Urinary bladder (tissue), 4 donors: Measurements from ENCODE around the gene HOXC5. TPM values are rescaled to one million over a fixed set of nuclear protein-coding genes. Genes with fewer than 3 reads are reported as not detected.

Source experiments
- DNase-seq: peaks from one replicate; pipeline ENCODE4 v3.0.0-alpha.2; 2015; ENCODE audit errors: extremely low spot score
- H3K27ac ChIP-seq: one replicate; pipeline ENCODE4 v1.5.1; 2013; ENCODE audit warnings: low read depth, mild to moderate bottlenecking, moderate library complexity
- H3K36me3 ChIP-seq: one replicate; pipeline ENCODE4 v1.6.1; 2013; ENCODE audit warnings: mild to moderate bottlenecking, moderate library complexity; ENCODE audit not compliant: insufficient read depth
- H3K4me1 ChIP-seq: one replicate; pipeline ENCODE4 v1.6.1; 2013; ENCODE audit warnings: mild to moderate bottlenecking, moderate library complexity; ENCODE audit not compliant: insufficient read depth
- H3K4me3 ChIP-seq: one replicate; pipeline ENCODE4 v1.5.1; 2013; ENCODE audit warnings: low read depth, low read length
- WGBS: extraction: QIAGEN DNeasy Blood & Tissue Kit; methylation state at CpG from one replicate; pipeline ENCODE4 v1.1.7; 2013; 5-methylcytosine and 5-hydroxymethylcytosine counted together
- polyA plus RNA-seq: library from polyadenylated mRNA; stranded (reverse); fragments of 200-250 nt; gene quantifications from one replicate; pipeline ENCODE4 v1.2.3, GENCODE V29; 2013
- total RNA-seq: library from RNA; depleted of rRNA; stranded (reverse); fragments of >200 nt; gene quantifications from one replicate; pipeline ENCODE4 v1.2.3, GENCODE V29; 2014
- donor health status: healthy with polysubstance abuse.
- donor health status: healthy.

HOXC5 gene
- total and polyA plus RNA-seq, 2 donors: 0.11 to 0.42 TPM

DNA sequence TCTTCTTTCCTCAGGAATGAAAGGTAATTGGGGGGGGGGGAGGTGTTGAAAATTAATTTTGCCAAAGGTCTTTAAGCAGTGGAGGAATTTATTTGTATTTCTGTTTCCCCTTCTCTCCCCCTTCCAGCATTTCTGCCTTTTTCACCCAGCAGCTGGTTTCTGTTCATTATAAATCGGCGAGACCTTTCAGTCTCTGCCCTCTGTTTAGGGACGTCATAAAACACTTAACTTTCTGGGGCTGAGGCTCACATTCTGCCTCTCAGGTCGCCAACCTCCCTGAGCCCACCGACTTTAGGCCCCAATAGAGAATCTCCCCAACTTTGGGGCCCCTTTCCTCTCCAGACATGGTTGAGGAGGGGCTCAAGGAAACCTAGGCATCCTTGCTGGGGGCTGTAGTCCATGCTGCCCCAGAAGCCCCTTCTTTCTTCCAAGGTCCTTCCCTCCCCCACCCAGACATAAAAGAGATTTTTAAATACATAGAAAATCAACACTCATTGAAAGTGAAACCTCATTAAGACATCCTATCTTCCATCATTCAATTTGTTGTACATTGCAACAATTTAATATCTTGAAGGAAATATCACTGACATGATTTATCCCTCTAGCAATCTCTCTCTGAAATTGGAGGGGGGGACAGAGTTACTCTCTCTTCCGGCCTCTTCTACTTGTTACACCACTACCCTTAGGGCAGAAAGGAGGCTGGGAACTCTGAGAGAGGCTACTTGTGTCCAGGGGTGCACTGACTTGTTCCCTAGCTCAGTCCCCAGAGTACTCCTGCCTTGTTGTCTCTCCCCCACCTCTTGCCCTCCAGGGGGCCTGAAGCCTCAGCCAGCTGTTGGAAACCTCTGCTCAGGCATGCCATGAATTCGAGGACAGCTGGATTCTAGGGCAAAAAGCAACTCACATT, 7.1 kb upstream of the HOXC5 start:
- H3K36me3 ChIP-seq: no peaks in the 10 kb centered on the region
- no peak overlapping the region for H3K4me3 ChIP-seq
- DNase-seq: no peak
- H3K4me1 ChIP-seq: no peaks in the 10 kb centered on the region
- 23% methylated on average over 7 of the region's 7 CpGs for WGBS
- H3K27ac ChIP-seq: no peak overlapping the region

DNA sequence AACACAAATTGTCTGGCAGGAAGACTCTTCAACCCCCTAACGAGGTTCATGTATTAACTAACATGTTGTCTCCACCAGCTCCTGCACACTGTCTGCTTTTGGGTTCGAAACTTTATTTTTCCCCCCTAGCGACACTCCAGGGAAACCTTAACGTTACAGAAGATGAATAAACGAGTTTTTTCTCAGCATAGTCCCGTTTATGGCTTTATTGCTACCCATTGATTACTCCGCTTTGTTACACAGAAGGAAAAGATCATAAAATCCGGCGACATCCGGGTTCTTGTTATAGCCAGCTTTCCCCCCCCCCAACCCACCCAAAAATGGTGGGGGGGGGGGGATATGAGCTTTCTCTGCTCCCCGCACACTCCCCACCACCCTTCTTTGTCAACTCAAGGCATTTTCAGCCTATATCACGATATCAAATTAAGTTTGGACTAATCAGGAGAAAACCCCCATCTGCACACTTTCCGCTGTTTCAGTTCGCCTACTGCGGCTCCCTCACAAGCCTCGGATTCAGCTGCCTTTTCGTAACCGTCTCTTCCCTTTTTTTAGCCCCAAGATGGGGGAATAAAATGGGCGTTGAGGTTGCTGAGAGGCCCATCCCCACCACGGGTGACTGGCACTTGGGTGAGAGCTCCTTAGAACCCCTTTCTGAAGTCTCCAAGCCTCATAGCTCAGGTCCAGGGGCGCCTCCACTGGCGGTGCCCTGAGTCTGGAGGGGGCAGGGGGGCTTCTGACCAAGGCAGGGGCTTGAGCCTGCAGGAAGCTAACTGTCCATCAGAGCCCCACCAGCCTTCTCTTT, 6.0 kb upstream of the HOXC5 start:
- Histone ChIP-seq H3K4me1 (no peaks in the 10 kb centered on the region), H3K4me3 (no peak overlapping the region), H3K27ac (no peak overlapping the region), H3K36me3 (no peaks in the 10 kb centered on the region)
- 14% methylated on average over 22 of the region's 22 CpGs for WGBS
- DNase-seq: no peak

DNA sequence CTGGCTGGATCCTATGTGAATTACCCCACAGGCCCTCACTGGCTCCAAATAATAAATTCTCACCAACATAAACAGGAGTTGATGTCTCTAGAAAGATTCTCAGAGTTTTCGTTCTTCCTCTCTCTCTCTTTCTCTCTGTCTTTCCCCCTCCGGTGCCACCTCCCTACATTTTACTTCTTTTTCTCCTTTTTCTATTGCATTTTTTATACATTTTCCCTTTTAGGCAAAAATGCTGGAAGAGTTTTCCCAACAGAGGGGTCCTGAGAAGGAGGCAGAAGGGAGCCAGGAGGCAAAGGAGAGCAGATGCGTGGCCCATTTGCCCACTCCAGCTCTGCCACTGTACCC, 5.4 kb upstream of the HOXC5 start:
- no peak overlapping the region for H3K27ac ChIP-seq
- DNase-seq: no peak
- H3K36me3 ChIP-seq: no peaks in the 10 kb centered on the region
- H3K4me3 ChIP-seq: no peak overlapping the region
- 44% methylated on average over 3 of the region's 3 CpGs for WGBS
- H3K4me1 ChIP-seq: no peaks in the 10 kb centered on the region

DNA sequence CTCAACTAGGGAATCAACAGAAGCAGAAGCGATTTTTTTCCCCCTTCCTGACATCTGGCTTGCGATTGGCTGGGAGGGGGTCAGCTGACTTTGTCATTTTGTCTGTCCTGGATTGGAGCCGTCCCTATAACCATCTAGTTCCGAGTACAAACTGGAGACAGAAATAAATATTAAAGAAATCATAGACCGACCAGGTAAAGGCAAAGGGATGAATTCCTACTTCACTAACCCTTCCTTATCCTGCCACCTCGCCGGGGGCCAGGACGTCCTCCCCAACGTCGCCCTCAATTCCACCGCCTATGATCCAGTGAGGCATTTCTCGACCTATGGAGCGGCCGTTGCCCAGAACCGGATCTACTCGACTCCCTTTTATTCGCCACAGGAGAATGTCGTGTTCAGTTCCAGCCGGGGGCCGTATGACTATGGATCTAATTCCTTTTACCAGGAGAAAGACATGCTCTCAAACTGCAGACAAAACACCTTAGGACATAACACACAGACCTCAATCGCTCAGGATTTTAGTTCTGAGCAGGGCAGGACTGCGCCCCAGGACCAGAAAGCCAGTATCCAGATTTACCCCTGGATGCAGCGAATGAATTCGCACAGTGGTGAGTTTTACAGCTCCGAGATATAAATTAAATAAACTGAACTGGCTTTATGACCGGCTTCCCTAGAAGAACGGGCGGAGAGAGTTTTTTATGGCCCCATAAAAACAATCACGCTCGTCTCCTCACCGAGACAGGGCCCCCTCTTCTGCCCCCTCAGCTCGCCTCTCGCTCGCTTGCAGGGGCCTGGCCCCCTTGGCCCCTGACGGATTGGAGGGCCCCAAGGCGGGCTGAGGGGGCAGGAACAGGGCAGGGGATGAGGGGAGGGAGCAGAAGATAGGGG, 4.3 kb upstream of the HOXC5 start, which contains the start of gene HOXC6:
Gene HOXC6 (plus strand): TSS at position 127 of the 888 bp plus-strand sequence. CDS start 82 bp downstream, at position 209.
- no peaks in the 10 kb centered on the region for H3K4me1 ChIP-seq
- DNase-seq: no peak
- H3K36me3 ChIP-seq: no peaks in the 10 kb centered on the region
- 5% methylated on average over 36 of the region's 36 CpGs for WGBS
- H3K27ac ChIP-seq: no peak within 1 kb of the TSS
- no peak within 1 kb of the TSS for H3K4me3 ChIP-seq

DNA sequence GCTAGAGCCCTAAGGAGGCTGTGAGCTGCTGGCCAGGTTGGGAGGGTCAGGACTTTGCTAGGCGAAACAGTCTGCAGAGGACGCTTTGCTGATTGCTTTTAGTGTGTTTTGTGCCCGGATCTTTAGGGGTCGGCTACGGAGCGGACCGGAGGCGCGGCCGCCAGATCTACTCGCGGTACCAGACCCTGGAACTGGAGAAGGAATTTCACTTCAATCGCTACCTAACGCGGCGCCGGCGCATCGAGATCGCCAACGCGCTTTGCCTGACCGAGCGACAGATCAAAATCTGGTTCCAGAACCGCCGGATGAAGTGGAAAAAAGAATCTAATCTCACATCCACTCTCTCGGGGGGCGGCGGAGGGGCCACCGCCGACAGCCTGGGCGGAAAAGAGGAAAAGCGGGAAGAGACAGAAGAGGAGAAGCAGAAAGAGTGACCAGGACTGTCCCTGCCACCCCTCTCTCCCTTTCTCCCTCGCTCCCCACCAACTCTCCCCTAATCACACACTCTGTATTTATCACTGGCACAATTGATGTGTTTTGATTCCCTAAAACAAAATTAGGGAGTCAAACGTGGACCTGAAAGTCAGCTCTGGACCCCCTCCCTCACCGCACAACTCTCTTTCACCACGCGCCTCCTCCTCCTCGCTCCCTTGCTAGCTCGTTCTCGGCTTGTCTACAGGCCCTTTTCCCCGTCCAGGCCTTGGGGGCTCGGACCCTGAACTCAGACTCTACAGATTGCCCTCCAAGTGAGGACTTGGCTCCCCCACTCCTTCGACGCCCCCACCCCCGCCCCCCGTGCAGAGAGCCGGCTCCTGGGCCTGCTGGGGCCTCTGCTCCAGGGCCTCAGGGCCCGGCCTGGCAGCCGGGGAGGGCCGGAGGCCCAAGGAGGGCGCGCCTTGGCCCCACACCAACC, 3.1 kb upstream of the HOXC5 start:
- 28% methylated on average over 53 of the region's 53 CpGs for WGBS
- no peaks in the 10 kb centered on the region for H3K36me3 ChIP-seq
- DNase-seq: no peak
- no peak overlapping the region for H3K27ac ChIP-seq
- H3K4me3 ChIP-seq: no peak overlapping the region
- H3K4me1 ChIP-seq: no peaks in the 10 kb centered on the region

DNA sequence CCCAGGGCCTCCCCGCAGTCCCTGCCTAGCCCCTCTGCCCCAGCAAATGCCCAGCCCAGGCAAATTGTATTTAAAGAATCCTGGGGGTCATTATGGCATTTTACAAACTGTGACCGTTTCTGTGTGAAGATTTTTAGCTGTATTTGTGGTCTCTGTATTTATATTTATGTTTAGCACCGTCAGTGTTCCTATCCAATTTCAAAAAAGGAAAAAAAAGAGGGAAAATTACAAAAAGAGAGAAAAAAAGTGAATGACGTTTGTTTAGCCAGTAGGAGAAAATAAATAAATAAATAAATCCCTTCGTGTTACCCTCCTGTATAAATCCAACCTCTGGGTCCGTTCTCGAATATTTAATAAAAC, 2.4 kb upstream of the HOXC5 start:
- no peak for DNase-seq
- no peak overlapping the region for H3K4me3 ChIP-seq
- no peaks in the 10 kb centered on the region for H3K4me1 ChIP-seq
- no peaks in the 10 kb centered on the region for H3K36me3 ChIP-seq
- no peak overlapping the region for H3K27ac ChIP-seq
- WGBS: 53% methylated on average over 7 of the region's 7 CpGs

DNA sequence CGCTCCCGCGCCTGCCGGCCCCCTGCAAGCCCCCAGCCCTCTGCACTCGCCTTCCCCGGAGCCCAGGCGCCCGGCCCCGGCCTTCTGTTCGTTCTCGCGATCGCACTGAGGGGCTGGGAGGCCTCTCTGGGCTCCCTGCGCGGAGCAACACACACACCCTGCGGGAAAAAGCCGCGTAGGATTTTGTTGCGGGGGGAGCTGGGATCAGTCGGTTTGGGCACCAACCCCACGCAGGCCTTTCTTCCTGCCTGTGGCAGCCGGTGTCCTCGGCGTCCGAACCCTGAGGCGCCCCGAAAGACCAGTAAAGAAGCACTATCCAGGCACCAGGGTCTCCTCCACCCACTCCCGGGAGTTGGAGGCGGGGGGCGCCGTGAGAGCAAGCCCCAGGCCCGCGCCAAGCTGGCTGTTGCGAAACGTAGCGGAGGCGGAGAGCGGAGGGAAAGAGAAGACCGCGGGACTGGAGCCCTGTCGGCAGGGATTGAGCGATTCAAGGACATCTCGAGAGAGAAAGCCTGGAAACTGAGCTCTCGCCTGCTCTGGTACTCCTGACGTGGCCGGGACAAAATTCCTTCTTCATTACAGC, 1.9 kb upstream of the HOXC5 start:
- DNase-seq: no peak
- no peak overlapping the region for H3K4me3 ChIP-seq
- H3K4me1 ChIP-seq: no peaks in the 10 kb centered on the region
- whole genome bisulfite sequencing: 16% methylated on average over 46 of the region's 46 CpGs
- H3K36me3 ChIP-seq: no peaks in the 10 kb centered on the region
- no peak overlapping the region for H3K27ac ChIP-seq

DNA sequence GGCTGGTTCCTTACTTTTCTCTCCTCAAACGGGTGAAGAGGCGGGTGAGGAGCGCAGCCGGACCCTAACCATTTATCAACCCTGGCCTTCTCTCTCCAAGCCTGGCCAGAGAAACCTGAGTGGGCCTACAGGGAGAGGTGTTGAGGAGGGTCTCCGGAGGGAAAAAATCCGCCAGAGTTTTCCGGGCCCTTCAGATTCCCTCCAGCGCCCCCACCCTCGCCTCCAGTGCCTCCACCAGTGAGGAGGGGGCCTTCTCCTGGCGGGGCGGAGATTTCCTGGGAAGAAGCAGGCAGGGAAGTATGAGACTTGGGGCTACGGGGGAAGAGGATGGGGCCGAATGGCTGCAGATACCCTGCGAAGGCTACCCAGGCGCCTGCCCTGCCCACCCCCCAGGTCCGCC, 1.4 kb upstream of the HOXC5 start:
- no peaks in the 10 kb centered on the region for H3K36me3 ChIP-seq
- no peak overlapping the region for H3K27ac ChIP-seq
- 42% methylated on average over 16 of the region's 16 CpGs for WGBS

DNA sequence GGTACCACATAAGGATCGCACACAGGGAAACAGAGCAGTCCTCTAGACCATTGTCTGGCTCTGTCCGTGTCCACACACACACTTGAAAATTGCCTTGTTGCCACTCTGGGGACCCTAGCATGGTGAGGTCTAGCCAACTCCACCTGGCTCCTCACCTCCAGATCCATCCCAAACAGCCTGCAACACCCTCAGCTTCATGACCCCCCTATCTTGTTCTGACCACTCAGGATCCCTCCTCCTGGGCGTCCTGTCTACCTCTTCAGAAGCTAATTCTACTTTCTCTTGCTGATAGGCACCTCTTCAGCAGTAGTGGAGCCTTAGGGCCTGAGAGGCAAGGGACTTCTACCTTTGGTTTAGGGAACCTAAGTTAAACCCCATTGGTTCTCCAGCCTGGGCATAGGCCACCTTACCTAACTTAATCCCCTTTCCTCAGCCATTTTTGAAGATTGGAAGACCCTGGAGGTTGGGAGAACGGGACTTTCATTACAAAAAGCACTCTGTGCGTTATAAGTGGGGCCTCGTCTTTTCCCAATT, 697 bp upstream of the HOXC5 start:
- Histone ChIP-seq H3K36me3 (no peaks in the 10 kb centered on the region), H3K4me1 (no peaks in the 10 kb centered on the region), H3K27ac (no peak overlapping the region), H3K4me3 (no peak overlapping the region)
- no peak for DNase-seq
- 40% methylated on average over 6 of the region's 6 CpGs for WGBS

More for the DNA sequence above, 1.4 kb upstream of the HOXC5 start:
- no peak for DNase-seq
- Histone ChIP-seq H3K4me3 (no peak overlapping the region), H3K4me1 (no peaks in the 10 kb centered on the region)

DNA sequence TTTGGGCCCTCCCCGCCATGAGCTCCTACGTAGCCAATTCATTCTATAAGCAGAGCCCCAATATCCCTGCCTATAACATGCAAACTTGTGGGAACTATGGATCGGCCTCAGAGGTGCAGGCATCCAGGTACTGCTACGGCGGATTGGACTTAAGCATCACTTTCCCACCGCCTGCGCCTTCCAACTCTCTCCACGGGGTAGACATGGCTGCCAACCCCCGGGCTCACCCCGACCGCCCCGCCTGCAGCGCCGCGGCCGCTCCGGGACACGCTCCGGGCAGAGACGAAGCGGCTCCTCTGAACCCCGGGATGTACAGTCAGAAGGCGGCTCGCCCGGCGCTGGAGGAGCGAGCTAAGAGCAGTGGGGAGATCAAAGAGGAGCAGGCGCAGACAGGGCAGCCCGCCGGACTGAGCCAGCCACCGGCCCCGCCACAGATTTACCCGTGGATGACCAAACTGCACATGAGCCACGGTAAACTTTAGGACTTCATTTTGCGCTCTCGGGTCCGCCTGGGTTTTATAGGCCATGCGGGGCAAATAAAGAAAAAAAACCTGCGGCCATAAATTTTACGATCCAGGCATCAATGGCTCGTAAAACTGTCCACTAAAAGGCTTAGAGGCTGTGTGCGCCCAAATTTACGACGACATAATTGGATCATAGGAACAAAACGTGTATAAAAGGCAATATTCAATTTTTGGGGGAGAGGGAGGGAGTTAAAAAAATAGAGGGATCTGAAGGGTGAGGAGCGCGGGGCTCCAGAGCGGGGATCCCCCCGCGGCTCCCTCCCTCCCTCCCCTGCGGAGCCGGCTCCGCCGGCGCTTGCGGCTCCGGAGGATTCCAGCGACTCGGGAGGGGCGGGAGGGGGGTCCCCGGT, 493 bp downstream of the HOXC5 start:
- peak overlapping the region; percentile 7 for H3K4me3 ChIP-seq
- no peaks in the 10 kb centered on the region for H3K36me3 ChIP-seq
- H3K4me1 ChIP-seq: no peaks in the 10 kb centered on the region
- no peak for DNase-seq
- H3K27ac ChIP-seq: no peak overlapping the region
- WGBS: 2% methylated on average over 61 of the region's 61 CpGs

DNA sequence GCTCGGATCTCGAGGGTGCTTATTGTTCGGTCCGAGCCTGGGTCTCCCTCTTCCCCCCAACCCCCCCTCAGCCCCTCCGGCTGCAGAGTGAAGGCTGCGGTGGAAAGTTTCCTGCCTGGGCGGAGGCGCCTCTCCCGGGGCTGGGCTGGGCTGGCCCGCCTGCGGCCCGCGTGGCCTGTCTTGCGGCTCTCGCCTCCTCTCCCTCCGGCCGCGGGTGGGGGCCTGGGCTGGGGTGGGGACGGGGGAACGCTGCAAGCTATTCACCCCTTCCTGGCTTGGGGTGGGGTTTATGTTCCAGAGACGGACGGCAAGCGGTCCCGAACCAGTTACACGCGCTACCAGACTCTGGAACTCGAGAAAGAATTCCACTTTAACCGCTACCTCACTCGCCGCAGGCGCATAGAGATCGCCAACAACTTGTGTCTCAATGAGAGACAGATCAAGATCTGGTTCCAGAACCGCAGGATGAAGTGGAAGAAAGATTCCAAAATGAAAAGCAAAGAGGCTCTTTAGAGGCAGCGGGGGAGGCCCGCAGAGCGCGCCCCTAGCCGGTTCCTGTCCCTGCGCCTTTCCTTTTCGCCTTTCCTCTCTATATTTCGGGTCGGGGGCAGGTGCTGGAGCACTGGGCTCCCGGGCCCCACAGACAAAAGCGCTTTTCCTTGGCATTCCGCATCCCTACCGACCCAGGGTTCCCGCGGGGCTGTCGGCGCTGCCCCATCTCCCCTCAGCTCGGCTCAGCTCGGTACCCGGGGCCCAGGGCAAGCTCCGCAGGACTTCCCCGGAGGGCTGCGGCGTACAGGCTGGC, 1.3 kb downstream of the HOXC5 start:
- Histone ChIP-seq H3K4me3 (peak overlapping the region; percentile 7), H3K4me1 (no peaks in the 10 kb centered on the region), H3K27ac (no peak overlapping the region), H3K36me3 (no peaks in the 10 kb centered on the region)
- WGBS: 13% methylated on average over 57 of the region's 57 CpGs
- no peak for DNase-seq
